Hematopoietic multipotent progenitor cell treated with erythropoietin and hydrocortisone succinate and interleukin-3 and kit ligand, for 15 days (in vitro differentiated cells): ENCODE results near the gene POLA2.
A peak's percentile ranks its signal among the peaks of the same experiment; 100 is the strongest.

ENCODE experiments used
- DNase-seq: peaks from one replicate; pipeline ENCODE4 v3.0.0-alpha.2; 2015; ENCODE audit warnings: low spot score

POLA2 gene

DNA sequence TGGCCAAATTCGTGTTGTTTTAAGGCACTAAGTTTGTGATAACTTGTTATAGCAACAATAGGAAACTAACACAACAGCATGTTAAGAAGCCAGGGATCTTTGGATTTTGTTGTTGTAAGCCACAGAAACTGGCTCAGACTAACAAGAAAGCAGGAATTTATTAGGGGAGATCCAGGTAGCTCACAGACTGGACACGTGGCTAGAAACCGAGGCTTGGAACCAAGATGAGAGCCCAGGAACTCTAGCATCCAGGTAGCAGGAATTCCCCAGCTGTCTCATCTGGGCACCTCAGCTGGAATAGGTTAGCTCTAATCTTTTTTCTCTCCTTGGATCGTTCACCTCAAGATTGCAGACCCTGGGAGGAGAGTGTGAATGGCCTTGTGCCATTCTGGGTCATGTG lies 24.9 kb downstream of the POLA2 start:
- no peak for DNase-seq

- DNase-seq = no peak
Observed at GRCh38 chr11:65287601-65288000, 25.8 kb downstream of the POLA2 start.

GRCh38 chr11:65288706-65289536 lies 27.2 kb downstream of the POLA2 start:
- no peak for DNase-seq

- peak; percentile 56 for DNase-seq
Observed at GRCh38 chr11:65290448-65291165, 28.8 kb downstream of the POLA2 start.

DNA sequence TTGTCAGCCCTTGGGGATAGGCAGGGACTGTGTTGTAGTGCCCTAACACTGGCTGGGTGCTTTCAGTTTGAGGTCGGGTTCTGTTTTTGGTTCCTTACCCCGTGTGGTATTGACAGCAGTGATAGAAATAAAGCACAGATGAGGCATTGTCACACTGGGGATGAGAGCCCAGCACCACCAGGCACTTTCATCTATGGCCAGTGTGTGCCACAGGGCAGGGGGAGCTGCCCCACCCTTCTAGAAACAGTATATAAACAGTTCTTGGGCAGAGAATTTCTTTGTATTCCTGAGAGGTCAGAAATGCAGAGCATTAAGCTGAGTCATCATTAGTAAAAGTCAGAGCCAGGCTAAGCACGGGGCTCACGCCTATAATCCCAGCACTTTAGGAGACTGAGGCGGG lies 29.9 kb downstream of the POLA2 start:
- no peak for DNase-seq

GRCh38 chr11:65292890-65293289 lies 31.1 kb downstream of the POLA2 start:
- no peak for DNase-seq

GRCh38 chr11:65293909-65294381 lies 32.2 kb downstream of the POLA2 start:
- no peak for DNase-seq

DNA sequence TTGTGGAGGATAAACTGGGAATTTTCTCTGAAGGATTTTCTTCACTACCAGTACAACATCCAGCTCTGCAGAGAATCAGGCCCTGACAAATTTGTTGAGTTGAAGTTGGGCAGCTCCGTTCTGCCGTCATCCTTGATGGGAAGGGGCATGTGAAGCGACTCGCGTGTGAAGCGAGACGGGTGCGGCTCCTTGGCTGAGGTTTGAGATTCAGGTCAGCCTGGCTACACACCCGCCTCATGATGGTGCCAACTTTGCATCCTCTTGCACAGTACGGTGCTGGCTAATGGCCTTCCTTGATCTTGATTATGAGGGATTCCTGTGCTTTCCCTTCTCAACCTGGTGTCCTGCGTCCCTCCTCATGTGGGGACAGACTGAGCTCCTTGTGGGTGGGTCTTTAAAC lies 33.2 kb downstream of the POLA2 start:
- no peak for DNase-seq

DNA sequence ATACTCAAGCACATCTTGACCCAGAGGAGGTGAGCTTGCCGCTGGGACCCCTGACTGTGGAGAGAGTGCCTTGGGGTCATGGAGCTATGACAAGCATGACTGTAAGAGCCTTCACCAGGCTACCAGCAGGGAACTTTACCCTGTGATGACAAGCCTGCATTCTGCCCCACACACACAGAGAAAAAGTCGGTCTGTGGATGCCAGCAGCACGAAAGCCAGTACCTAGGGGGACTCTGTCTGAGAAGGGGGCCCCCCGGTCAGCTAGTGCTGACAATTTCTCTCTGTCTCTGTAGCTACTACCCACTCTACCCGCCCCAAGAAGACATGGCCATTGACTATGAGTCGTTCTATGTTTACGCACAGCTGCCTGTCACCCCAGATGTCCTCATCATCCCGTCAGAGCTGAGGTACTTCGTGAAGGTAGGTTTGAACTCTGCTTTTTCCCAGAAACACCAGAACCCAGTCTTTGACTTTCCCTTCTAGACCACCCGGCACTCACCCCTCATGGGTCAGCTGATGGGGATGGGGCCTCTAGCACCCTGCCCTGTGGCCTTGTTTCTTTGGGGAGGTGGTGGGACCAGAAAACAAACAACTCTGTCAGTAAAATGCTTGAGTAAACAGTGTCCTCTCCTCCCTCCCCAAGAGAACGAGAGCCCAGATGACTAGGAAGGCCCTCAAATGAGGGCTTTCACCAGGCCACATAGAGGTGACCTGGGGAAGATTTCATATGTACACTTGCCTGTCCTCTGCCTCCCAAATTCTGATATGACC lies 34.0 kb downstream of the POLA2 start:
- no peak for DNase-seq

GRCh38 chr11:65297026-65297672 lies 35.4 kb downstream of the POLA2 start:
- DNase-seq = no peak

- no peak for DNase-seq
Observed at GRCh38 chr11:65298131-65298535, 36.4 kb downstream of the POLA2 start.

DNA sequence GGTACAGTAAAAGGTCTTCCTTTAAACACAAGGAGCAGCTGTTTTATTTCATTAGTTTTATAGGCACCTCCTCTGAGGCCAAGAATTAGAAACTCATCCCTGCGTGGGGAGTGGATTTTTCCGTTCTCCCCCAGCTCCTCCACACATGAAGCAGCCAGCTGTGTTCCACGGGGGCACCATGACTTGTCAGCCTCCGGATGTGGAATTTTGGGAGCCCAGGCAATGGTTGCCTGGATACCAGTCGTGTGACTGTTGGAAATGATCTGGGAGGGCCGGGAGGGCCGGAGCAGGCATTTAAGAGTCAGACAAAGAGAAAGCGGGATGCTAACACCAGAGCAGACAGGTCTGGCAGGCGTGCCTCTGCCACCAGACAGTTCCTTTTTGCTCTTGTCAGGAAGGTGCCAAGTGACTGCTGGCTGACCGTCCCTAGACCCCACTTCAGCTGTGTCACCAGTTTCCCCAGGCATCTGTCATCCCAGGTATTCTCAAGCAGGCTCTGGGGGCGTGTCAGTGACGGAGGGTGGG lies 37.0 kb downstream of the POLA2 start:
- no peak for DNase-seq

DNA sequence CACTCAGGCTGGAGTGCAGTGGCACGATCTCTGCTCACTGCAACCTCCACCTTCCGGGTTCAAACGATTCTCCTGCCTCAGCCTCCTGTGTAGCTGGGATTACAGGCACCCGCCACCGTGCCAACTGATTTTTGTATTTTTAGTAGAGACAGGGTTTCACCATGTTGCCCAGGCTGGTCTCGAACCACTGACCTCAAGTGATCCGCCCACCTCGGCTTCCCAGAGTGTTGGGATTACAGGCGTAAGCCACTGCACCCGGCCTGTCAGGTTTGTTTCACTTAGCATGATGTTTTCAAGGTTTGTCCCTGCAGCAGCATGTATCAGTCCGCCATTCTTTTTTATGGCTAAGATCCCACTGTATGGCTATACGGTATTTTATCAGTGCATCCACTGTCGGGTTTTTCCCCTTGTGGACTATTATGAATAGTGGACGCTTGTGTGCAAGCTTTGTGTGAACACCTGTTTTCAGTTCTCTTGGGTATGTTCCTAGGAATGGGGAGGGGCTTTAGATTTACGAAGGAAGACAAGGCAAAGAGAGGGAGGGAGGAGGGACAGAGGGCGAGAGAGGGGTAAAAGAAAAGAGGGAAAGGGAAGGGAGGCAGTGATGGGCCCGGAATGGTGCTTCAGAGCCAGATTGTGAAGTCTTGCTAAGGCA lies 39.0 kb downstream of the POLA2 start:
- no peak for DNase-seq

- DNase-seq = no peak
Observed at GRCh38 chr11:65301491-65302329, 39.9 kb downstream of the POLA2 start.

- no peak for DNase-seq
Observed at GRCh38 chr11:65303555-65303954, 41.8 kb downstream of the POLA2 start.

GRCh38 chr11:65304110-65304509 lies 42.3 kb downstream of the POLA2 start:
- DNase-seq = no peak

DNA sequence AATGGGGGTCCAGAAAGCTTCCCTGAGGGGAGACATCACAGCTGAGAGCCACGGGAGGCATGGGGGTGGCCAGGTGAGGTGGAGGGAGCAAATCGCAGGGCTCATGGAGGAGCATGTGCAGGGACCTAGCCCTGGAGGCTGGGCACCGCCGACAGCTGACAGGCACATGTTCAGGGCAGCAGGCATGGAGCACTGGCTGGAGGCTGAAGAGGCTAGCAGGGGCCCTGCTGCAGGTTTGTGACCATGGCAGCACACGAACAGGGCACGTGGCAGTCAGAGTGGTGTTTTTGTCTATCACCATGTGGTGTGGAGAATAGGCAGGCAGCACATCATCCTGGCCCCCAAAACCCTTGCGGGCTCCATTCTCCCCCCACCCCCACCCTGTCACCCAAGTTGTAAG lies 42.9 kb downstream of the POLA2 start:
- no peak for DNase-seq

- DNase-seq = no peak
Observed at GRCh38 chr11:65305501-65306268, 43.9 kb downstream of the POLA2 start.
